PC-3 (cell line): Measurements from ENCODE around the gene MYO3B.

Experiments
- EZH2 ChIP-seq: fragments of 300-600 bp; sonication (generic); IDR thresholded peaks from one replicate; pipeline ENCODE4 v1.6.1; 2017; ENCODE audit warnings: antibody characterized with exemption, mild to moderate bottlenecking, low read length; ENCODE audit not compliant: unreplicated experiment
- TF ChIP-seq, protein P1 (sequence below): fragments of 300-600 bp; sonication (generic); conservative IDR thresholded peaks from 2 replicates; pipeline ENCODE4 v1.5.1; 2017; ENCODE audit warnings: antibody characterized with exemption, low read depth, mild to moderate bottlenecking, low read length

DNA sequence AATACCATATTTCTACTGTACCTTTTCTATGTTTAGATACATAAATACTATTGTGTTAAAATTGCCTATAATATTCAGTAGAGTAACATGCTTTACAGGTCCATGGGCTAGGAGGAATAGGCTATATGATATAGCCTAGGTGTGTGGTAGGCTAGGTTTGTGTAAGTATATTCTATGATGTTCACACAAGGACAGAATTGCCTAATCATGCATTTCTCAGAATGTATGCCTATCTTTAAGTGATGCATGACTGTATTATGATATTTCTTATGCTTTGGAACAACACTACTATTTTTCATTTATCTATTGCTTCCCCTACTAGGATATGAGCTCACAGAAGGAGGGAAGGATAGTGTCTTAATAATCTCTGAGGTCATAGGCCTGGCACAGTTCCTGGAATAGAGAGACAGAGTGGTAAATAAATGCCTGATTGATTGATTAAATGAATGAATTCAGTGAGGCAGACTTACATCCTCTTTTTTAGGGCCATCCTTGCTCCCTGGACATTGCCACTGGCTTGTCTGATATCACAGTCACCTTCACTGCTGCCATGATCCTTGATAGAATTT is 121.0 kb downstream of the MYO3B start:
- TF ChIP-seq, protein P1, sequence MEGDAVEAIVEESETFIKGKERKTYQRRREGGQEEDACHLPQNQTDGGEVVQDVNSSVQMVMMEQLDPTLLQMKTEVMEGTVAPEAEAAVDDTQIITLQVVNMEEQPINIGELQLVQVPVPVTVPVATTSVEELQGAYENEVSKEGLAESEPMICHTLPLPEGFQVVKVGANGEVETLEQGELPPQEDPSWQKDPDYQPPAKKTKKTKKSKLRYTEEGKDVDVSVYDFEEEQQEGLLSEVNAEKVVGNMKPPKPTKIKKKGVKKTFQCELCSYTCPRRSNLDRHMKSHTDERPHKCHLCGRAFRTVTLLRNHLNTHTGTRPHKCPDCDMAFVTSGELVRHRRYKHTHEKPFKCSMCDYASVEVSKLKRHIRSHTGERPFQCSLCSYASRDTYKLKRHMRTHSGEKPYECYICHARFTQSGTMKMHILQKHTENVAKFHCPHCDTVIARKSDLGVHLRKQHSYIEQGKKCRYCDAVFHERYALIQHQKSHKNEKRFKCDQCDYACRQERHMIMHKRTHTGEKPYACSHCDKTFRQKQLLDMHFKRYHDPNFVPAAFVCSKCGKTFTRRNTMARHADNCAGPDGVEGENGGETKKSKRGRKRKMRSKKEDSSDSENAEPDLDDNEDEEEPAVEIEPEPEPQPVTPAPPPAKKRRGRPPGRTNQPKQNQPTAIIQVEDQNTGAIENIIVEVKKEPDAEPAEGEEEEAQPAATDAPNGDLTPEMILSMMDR: no peak
- no peak for TF ChIP-seq EZH2
